Subcutaneous abdominal adipose tissue (tissue), 5 donors: Measurements from ENCODE around the gene AP3B1.
"Not testable (repeated sequence)": the region's sequence is repeated elsewhere in the genome, so short reads cannot be mapped to it uniquely, and the experiment has no call there.

Source experiments
- H3K27ac ChIP-seq: one replicate; pipeline ENCODE4 v1.7.0; 2013; ENCODE audit warnings: low read depth, mild to moderate bottlenecking, inconsistent platforms, low read length, moderate library complexity
- H3K27me3 ChIP-seq, 5 donors: one replicate each; pipeline ENCODE4 v1.7.0; 2013; ENCODE audit warnings: low read length in 5 of 5, inconsistent platforms in 1 of 5; ENCODE audit not compliant: control insufficient read depth in 5 of 5, insufficient read depth in 4 of 5
- H3K36me3 ChIP-seq, 5 donors: one replicate each; pipeline ENCODE4 v1.7.0; 2013; ENCODE audit warnings: low read length in 5 of 5; ENCODE audit not compliant: control insufficient read depth in 5 of 5, insufficient read depth in 5 of 5
- H3K4me1 ChIP-seq, 5 donors: one replicate each; pipeline ENCODE4 v1.7.0; 2013; ENCODE audit warnings: low read length in 5 of 5, mild to moderate bottlenecking in 3 of 5, moderate library complexity in 1 of 5; ENCODE audit not compliant: control insufficient read depth in 5 of 5, insufficient read depth in 5 of 5
- H3K4me3 ChIP-seq, 5 donors: one replicate each; pipeline ENCODE4 v1.7.0; 2013; ENCODE audit warnings: low read length in 5 of 5, low read depth in 1 of 5
- H3K9ac ChIP-seq, 5 donors: one replicate each; pipeline ENCODE4 v1.7.0; 2013; ENCODE audit warnings: low read length in 5 of 5, mild to moderate bottlenecking in 4 of 5, moderate library complexity in 3 of 5
- H3K9me3 ChIP-seq, 5 donors: one replicate each; pipeline ENCODE4 v1.7.0; 2013; ENCODE audit warnings: low read length in 5 of 5; ENCODE audit not compliant: control insufficient read depth in 5 of 5
- donor health status: healthy.
- donor health status: healthy.
- donor health status: healthy.
- donor health status: healthy.
- donor health status: healthy.

Gene AP3B1

GRCh38 chr5:78103232-78103918 lies 191.1 kb downstream of the AP3B1 start:
- Histone ChIP-seq H3K36me3 (peaks cover 15 to 38% (median 25%) of the 10 kb centered on the region in 5 donors), H3K27ac (no peak overlapping the region), H3K4me1 (no peaks in the 10 kb centered on the region), H3K27me3 (no peaks in the 10 kb centered on the region), H3K4me3 (no peak overlapping the region), H3K9me3 (no peaks in the 10 kb centered on the region), H3K9ac (no peak overlapping the region)

- H3K9ac ChIP-seq: no peak overlapping the region
- H3K27me3 ChIP-seq: no peaks in the 10 kb centered on the region
- H3K4me3 ChIP-seq: no peak overlapping the region
- H3K36me3 ChIP-seq: peaks cover 14 to 30% (median 26%) of the 10 kb centered on the region in 5 donors
- no peaks in the 10 kb centered on the region for H3K4me1 ChIP-seq
- no peaks in the 10 kb centered on the region for H3K9me3 ChIP-seq
- H3K27ac ChIP-seq: no peak overlapping the region
Observed at GRCh38 chr5:78102500-78102899, 192.0 kb downstream of the AP3B1 start.

GRCh38 chr5:78095125-78095524 lies 199.4 kb downstream of the AP3B1 start:
- Histone ChIP-seq H3K9ac (no peak overlapping the region), H3K9me3 (no peaks in the 10 kb centered on the region), H3K36me3 (peaks cover 11 to 22% (median 17%) of the 10 kb centered on the region in 5 donors), H3K27ac (no peak overlapping the region), H3K27me3 (no peaks in the 10 kb centered on the region), H3K4me1 (no peaks in the 10 kb centered on the region), H3K4me3 (no peak overlapping the region)

GRCh38 chr5:78090002-78090401 lies 204.5 kb downstream of the AP3B1 start:
- Histone ChIP-seq H3K4me1 (no peaks in the 10 kb centered on the region), H3K27me3 (no peaks in the 10 kb centered on the region), H3K9me3 (no peaks in the 10 kb centered on the region), H3K4me3 (no peak overlapping the region), H3K27ac (no peak overlapping the region), H3K36me3 (peaks cover 5 to 26% (median 17%) of the 10 kb centered on the region in 5 donors), H3K9ac (no peak overlapping the region)

GRCh38 chr5:78078858-78079257 lies 215.6 kb downstream of the AP3B1 start:
- H3K27me3 ChIP-seq: no peaks in the 10 kb centered on the region
- H3K27ac ChIP-seq: no peak overlapping the region
- H3K4me3 ChIP-seq: no peak overlapping the region
- H3K36me3 ChIP-seq: peaks cover 0 to 7% (median 0%) of the 10 kb centered on the region in 5 donors
- no peaks in the 10 kb centered on the region for H3K9me3 ChIP-seq
- no peak overlapping the region for H3K9ac ChIP-seq
- no peaks in the 10 kb centered on the region for H3K4me1 ChIP-seq

GRCh38 chr5:78077369-78078068 lies 217.0 kb downstream of the AP3B1 start:
- Histone ChIP-seq H3K36me3 (peaks cover 0 to 7% (median 0%) of the 10 kb centered on the region in 5 donors), H3K9ac (no peak overlapping the region)

GRCh38 chr5:78076351-78076750 lies 218.1 kb downstream of the AP3B1 start:
- no peak overlapping the region for H3K27ac ChIP-seq
- no peak overlapping the region for H3K4me3 ChIP-seq
- H3K27me3 ChIP-seq: no peaks in the 10 kb centered on the region
- no peak overlapping the region for H3K9ac ChIP-seq
- no peaks in the 10 kb centered on the region for H3K36me3 ChIP-seq
- peaks cover 0 to under 1% (median 0%) of the 10 kb centered on the region in 5 donors for H3K9me3 ChIP-seq
- no peaks in the 10 kb centered on the region for H3K4me1 ChIP-seq

More at GRCh38 chr5:78077369-78078068, 217.0 kb downstream of the AP3B1 start:
- Histone ChIP-seq H3K27ac (no peak overlapping the region), H3K27me3 (no peaks in the 10 kb centered on the region), H3K4me3 (no peak overlapping the region), H3K9me3 (no peaks in the 10 kb centered on the region), H3K4me1 (no peaks in the 10 kb centered on the region)

- no peaks in the 10 kb centered on the region for H3K27me3 ChIP-seq
- H3K4me1 ChIP-seq: no peaks in the 10 kb centered on the region
- no peaks in the 10 kb centered on the region for H3K36me3 ChIP-seq
- H3K9ac ChIP-seq: no peak overlapping the region
- H3K27ac ChIP-seq: no peak overlapping the region
- H3K4me3 ChIP-seq: no peak overlapping the region
- H3K9me3 ChIP-seq: peaks cover 0 to 2% (median 0%) of the 10 kb centered on the region in 5 donors
Observed at GRCh38 chr5:78075301-78075700, 219.2 kb downstream of the AP3B1 start.

GRCh38 chr5:78070691-78071090 lies 223.8 kb downstream of the AP3B1 start:
- not testable (repeated sequence) for H3K36me3 ChIP-seq, H3K9ac ChIP-seq, H3K4me3 ChIP-seq, H3K4me1 ChIP-seq, H3K27me3 ChIP-seq, H3K27ac ChIP-seq
- H3K9me3 ChIP-seq: peaks cover 0 to 13% (median 3%) of the 10 kb centered on the region in 5 donors

- not testable (repeated sequence) for H3K9ac ChIP-seq, H3K4me3 ChIP-seq, H3K27ac ChIP-seq, H3K27me3 ChIP-seq, H3K36me3 ChIP-seq, H3K4me1 ChIP-seq
- H3K9me3 ChIP-seq: peaks cover 0 to 13% (median 3%) of the 10 kb centered on the region in 5 donors
Observed at GRCh38 chr5:78067581-78067980, 226.9 kb downstream of the AP3B1 start.
